GM19468 (cell line): ENCODE measurements around the gene WDR59.

Experiments used
- ATAC-seq: cut with Tn5 transposase; IDR thresholded peaks from one replicate; pipeline ENCODE4 v1.9.1; 2021; ENCODE audit warnings: mild to moderate bottlenecking, moderate library complexity, moderate number of reproducible peaks; ENCODE audit not compliant: unreplicated experiment; ENCODE audit errors: extremely low read depth

The WDR59 gene

DNA sequence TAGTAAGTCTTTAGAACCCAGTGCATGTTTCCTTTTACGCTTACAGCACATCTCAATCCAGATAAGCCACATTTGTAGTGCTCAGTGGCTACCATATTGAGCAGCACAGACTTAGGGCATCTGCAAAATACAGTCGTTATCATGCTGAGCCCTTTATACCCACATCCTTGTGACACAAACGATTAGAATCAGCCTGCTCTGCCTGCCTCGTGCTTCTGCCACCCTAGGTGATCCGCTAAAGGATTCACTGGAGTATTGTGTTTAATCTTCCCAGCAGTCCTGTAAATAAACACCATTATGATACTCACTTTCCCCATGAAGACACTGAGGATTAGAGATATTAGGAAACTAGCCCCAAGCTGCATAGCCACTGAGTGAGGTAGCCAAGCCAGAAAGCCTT, 159.0 kb downstream of the WDR59 start:
- no peak for ATAC-seq

DNA sequence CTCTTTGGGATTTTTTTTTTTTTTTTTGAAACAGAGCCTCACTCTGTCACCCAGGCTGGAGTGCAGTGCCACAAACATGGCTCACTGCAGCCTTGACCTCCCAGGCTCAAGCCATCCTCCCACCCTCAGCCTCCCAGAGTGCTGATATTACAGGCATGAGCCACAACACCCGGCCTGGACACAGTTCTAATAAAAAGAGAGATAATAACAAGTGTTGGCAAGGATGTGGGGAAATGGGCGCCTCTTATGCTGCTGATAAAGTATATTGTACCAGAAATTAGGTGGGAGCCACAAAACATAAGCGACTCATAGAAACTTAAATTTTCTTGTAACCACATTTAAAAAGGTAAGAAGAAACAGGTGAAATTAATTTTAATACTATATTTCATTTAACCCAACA, 159.9 kb downstream of the WDR59 start:
- ATAC-seq, result no peak
